HCEC 1CT (cell line): ENCODE results near the gene ACP7.
"Not testable (repeated sequence)": the region's sequence is repeated elsewhere in the genome, so short reads cannot be mapped to it uniquely, and the experiment has no call there.

Experiments used
- DNase-seq: peaks from one replicate; pipeline ENCODE4 v3.0.0-alpha.2; 2017

Gene ACP7

GRCh38 chr19:39133431-39134270, 49.5 kb downstream of the ACP7 start:
- no peak for DNase-seq

GRCh38 chr19:39135701-39136100, 51.5 kb downstream of the ACP7 start:
- DNase-seq = no peak

- no peak for DNase-seq
These were observed 52.2 kb downstream of the ACP7 start for GRCh38 chr19:39136225-39136940.

GRCh38 chr19:39137131-39137530, 53.0 kb downstream of the ACP7 start:
- DNase-seq = no peak

- DNase-seq = no peak
These were observed 54.3 kb downstream of the ACP7 start for GRCh38 chr19:39138221-39139211.

- DNase-seq = no peak
These were observed 55.2 kb downstream of the ACP7 start for GRCh38 chr19:39139305-39139874.

GRCh38 chr19:39139971-39140453, 55.8 kb downstream of the ACP7 start:
- DNase-seq = no peak

GRCh38 chr19:39140594-39140993, 56.4 kb downstream of the ACP7 start:
- no peak for DNase-seq

- DNase-seq = no peak
These were observed 57.8 kb downstream of the ACP7 start for GRCh38 chr19:39141929-39142328.

- DNase-seq = no peak
These were observed 58.5 kb downstream of the ACP7 start for GRCh38 chr19:39142630-39143029.

- DNase-seq = not testable (repeated sequence)
These were observed 59.7 kb downstream of the ACP7 start for GRCh38 chr19:39143757-39144289.

GRCh38 chr19:39144290-39145071, 60.3 kb downstream of the ACP7 start:
- DNase-seq = no peak

- DNase-seq = no peak
These were observed 61.2 kb downstream of the ACP7 start for GRCh38 chr19:39145180-39145953.

- no peak for DNase-seq
These were observed 61.9 kb downstream of the ACP7 start for GRCh38 chr19:39146091-39146490.

GRCh38 chr19:39146686-39147450, 62.7 kb downstream of the ACP7 start:
- no peak for DNase-seq

GRCh38 chr19:39147480-39147879, 63.3 kb downstream of the ACP7 start:
- no peak for DNase-seq

GRCh38 chr19:39148939-39149529, 64.9 kb downstream of the ACP7 start:
- DNase-seq = no peak

- DNase-seq = no peak
These were observed 66.1 kb downstream of the ACP7 start for GRCh38 chr19:39150235-39150634.
